Mesothelial cell of epicardium (in vitro differentiated cells): ENCODE data around the gene ARHGAP27. TPM values are rescaled to one million over a fixed set of nuclear protein-coding genes. Genes with fewer than 3 reads are reported as not detected.
"Not testable (repeated sequence)": the region's sequence is repeated elsewhere in the genome, so short reads cannot be mapped to it uniquely, and the experiment has no call there.

Experiments
- DNase-seq, 2 experiments: peaks; one replicate each; pipeline ENCODE4 v3.0.0; 2021; ENCODE audit warnings: low spot score in 2 of 2; ENCODE audit not compliant: unreplicated experiment in 2 of 2
- H3K27ac Mint-ChIP-seq: 2 replicates; pipeline ENCODE4 v1.8.0; 2021; ENCODE audit warnings: mixed read lengths
- H3K27me3 Mint-ChIP-seq: 2 replicates; pipeline ENCODE4 v1.8.0; 2021; ENCODE audit warnings: low read depth, mixed read lengths
- H3K36me3 Mint-ChIP-seq: 2 replicates; pipeline ENCODE4 v1.8.0; 2021; ENCODE audit warnings: mixed read lengths
- H3K4me1 Mint-ChIP-seq: 2 replicates; pipeline ENCODE4 v1.8.0; 2021; ENCODE audit warnings: mixed read lengths
- H3K4me3 Mint-ChIP-seq: 2 replicates; pipeline ENCODE4 v1.8.0; 2021; ENCODE audit warnings: mild to moderate bottlenecking, moderate library complexity, mixed read lengths
- H3K9me3 Mint-ChIP-seq: 2 replicates; pipeline ENCODE4 v1.8.0; 2021; ENCODE audit warnings: mixed read lengths
- total RNA-seq: library from RNA; stranded (reverse); gene quantifications from 3 replicates; pipeline ENCODE4 v1.2.1, GENCODE V29; 2021
- TF ChIP-seq, protein P1 (sequence below): fragments of 200-600 bp; sonication (generic); IDR thresholded peaks from one replicate; pipeline ENCODE4 v1.5.0; 2021; ENCODE audit warnings: antibody characterized with exemption; ENCODE audit not compliant: unreplicated experiment

ARHGAP27 gene
- total RNA-seq, 1 donor from 2014 or later = 16.8 TPM

DNA sequence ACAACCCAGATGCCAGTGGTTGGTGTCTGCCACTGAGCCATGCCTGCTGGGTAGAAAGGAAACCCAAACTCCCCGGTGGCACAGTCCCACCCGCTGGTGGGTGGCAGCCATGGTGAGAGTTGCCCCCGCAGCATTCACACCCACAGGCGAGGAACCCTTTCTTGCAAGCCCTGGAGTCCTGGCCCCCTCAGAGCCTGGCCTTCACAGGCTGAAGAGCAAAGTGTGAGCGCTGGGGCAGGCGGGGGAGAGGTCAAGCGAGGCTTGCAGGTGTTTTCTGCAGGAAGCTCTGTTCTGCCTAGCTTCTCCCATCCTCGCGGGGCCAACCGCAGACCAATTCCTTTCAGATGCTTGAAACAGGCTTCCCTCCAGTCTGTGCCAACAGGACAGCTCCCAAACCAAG, 19.0 kb upstream of the ARHGAP27 start:
- not testable (repeated sequence) for DNase-seq, H3K9me3 Mint-ChIP-seq, H3K4me3 Mint-ChIP-seq, H3K36me3 Mint-ChIP-seq, H3K27me3 Mint-ChIP-seq, H3K4me1 Mint-ChIP-seq, H3K27ac Mint-ChIP-seq

DNA sequence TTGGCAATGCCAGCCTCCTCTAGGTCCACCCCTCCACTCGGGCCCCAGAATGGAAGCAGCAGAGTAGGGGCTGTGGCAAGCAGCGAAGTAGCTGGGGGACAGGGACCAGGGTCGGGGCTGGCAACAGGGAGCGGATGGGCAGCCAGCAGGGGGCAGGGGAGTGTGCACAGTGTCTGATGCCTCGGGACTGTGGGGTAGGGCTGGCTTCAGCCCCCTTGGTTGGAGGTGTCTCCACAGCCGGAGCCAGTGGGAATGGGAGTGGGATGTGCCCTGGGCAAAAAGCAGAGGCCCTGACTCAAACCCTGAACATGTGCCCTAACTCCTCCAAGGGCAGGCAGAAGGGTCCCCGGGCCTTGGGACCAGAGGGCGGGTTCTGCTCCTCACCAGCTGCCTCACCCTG, 18.5 kb upstream of the ARHGAP27 start:
- no peaks in the 10 kb centered on the region for H3K9me3 Mint-ChIP-seq
- no peak for DNase-seq
- TF ChIP-seq, protein P1, sequence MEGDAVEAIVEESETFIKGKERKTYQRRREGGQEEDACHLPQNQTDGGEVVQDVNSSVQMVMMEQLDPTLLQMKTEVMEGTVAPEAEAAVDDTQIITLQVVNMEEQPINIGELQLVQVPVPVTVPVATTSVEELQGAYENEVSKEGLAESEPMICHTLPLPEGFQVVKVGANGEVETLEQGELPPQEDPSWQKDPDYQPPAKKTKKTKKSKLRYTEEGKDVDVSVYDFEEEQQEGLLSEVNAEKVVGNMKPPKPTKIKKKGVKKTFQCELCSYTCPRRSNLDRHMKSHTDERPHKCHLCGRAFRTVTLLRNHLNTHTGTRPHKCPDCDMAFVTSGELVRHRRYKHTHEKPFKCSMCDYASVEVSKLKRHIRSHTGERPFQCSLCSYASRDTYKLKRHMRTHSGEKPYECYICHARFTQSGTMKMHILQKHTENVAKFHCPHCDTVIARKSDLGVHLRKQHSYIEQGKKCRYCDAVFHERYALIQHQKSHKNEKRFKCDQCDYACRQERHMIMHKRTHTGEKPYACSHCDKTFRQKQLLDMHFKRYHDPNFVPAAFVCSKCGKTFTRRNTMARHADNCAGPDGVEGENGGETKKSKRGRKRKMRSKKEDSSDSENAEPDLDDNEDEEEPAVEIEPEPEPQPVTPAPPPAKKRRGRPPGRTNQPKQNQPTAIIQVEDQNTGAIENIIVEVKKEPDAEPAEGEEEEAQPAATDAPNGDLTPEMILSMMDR = no peak
- no peaks in the 10 kb centered on the region for H3K27me3 Mint-ChIP-seq
- H3K27ac Mint-ChIP-seq = no peak overlapping the region
- H3K4me3 Mint-ChIP-seq = no peak overlapping the region
- H3K4me1 Mint-ChIP-seq = no peaks in the 10 kb centered on the region
- no peaks in the 10 kb centered on the region for H3K36me3 Mint-ChIP-seq

DNA sequence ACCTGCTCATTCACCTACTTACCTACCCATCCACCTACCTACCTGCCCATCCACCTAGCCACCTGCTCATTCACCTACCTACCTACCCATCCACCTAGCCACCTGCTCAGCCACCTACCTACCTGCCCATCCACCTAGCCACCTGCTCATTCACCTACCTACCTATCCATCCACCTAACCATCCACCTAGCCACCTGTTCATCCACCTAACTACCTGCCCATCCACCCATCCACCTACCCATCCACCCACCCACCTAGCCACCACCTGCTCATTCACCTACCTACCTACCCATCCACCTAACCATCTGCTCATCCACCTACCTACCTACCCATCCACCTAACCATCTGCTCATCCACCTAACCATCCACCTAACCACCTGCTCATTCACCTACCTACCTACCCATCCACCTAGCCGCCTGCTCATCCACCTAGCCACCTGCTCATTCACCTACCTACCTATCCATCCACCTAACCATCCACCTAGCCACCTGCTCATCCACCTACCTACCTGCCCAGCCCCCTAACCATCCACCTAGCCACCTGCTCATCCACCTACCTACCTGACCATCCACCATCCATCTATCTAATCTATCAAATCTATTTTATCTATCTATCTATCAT, 17.1 kb upstream of the ARHGAP27 start:
- H3K4me1 Mint-ChIP-seq, DNase-seq, H3K27ac Mint-ChIP-seq, H3K27me3 Mint-ChIP-seq, H3K9me3 Mint-ChIP-seq, H3K36me3 Mint-ChIP-seq, H3K4me3 Mint-ChIP-seq: not testable (repeated sequence)

DNA sequence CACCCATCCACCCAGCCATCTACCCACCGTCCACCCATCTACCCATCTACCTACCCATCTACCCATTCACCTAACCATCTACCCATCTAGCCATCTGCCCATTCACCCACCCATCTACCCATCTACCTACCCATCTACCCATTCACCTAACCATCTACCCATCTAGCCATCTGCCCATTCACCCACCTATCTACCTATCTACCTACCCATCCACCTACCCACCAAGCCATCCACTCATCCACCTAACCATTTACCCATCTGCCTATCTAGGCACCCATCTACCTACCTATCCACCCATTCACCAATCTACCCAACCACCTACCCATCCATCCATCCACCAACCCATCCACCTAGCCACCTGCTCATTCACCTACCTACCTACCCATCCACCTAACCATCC, 16.6 kb upstream of the ARHGAP27 start:
- H3K4me1 Mint-ChIP-seq, H3K27ac Mint-ChIP-seq, H3K27me3 Mint-ChIP-seq, DNase-seq, H3K36me3 Mint-ChIP-seq, H3K4me3 Mint-ChIP-seq, H3K9me3 Mint-ChIP-seq: not testable (repeated sequence)

DNA sequence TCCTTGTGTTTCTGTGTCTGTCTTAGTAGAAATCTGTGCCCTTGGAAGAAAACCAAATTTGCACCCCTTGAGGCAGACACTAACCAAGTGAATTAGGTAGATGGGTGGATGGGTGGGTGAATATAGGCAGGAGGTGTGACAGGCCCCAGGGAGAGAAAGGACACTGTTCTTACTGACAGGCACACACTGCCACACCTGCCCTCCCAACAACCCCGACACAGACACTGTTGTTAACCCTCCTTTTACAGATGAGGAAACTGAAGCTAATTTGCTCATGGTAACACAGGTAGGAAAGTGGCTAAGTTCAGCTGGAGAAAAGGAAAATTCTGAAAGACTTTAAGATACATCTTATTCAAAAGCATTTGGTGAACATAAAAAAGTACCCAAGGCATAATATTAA, 15.8 kb upstream of the ARHGAP27 start:
- not testable (repeated sequence) for H3K27ac Mint-ChIP-seq, H3K27me3 Mint-ChIP-seq

DNA sequence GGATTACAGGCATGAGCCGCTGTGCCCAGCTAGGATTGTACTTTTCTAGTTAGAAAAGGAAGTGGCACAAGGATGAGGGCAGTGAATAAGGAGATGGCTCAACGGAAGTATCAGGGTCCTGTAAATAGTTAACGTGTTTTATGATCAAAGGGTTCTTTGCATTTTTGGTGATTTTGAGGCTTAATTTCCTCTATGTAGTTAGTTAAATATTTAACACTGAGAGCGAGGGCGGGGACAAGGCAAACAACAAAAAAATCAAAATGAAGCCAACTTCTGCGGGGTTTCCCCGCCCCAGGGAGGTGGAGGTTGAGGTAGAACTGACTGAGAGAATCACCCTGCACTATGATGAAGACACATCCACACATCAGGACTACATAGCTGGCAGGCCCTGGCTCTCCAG, 15.4 kb upstream of the ARHGAP27 start:
- DNase-seq, H3K27ac Mint-ChIP-seq, H3K9me3 Mint-ChIP-seq, H3K4me3 Mint-ChIP-seq, H3K4me1 Mint-ChIP-seq, H3K36me3 Mint-ChIP-seq, H3K27me3 Mint-ChIP-seq: not testable (repeated sequence)

More for the DNA sequence above, 15.8 kb upstream of the ARHGAP27 start:
- DNase-seq, H3K9me3 Mint-ChIP-seq, H3K4me1 Mint-ChIP-seq, H3K4me3 Mint-ChIP-seq, H3K36me3 Mint-ChIP-seq: not testable (repeated sequence)

DNA sequence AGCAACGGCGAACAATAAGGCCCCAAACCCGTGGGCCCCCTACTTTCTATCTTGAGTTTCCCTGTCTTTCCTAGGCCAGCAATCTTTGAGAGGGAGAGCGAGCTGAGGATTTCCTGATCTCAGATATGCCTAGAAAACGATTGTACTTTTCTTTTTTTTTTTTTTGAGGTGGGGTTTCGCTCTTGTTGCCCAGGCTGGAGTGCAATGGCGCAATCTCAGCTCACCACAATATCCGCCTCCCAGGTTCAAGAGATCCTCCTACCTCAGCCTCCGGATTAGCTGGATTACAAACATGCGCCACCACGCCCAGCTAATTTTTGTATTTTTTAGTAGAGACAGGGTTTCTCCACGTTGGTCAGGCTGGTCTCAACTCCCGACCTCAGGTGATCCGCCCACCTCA, 15.0 kb upstream of the ARHGAP27 start:
- H3K4me1 Mint-ChIP-seq, H3K4me3 Mint-ChIP-seq, H3K9me3 Mint-ChIP-seq, H3K36me3 Mint-ChIP-seq, DNase-seq, H3K27ac Mint-ChIP-seq, H3K27me3 Mint-ChIP-seq: not testable (repeated sequence)

DNA sequence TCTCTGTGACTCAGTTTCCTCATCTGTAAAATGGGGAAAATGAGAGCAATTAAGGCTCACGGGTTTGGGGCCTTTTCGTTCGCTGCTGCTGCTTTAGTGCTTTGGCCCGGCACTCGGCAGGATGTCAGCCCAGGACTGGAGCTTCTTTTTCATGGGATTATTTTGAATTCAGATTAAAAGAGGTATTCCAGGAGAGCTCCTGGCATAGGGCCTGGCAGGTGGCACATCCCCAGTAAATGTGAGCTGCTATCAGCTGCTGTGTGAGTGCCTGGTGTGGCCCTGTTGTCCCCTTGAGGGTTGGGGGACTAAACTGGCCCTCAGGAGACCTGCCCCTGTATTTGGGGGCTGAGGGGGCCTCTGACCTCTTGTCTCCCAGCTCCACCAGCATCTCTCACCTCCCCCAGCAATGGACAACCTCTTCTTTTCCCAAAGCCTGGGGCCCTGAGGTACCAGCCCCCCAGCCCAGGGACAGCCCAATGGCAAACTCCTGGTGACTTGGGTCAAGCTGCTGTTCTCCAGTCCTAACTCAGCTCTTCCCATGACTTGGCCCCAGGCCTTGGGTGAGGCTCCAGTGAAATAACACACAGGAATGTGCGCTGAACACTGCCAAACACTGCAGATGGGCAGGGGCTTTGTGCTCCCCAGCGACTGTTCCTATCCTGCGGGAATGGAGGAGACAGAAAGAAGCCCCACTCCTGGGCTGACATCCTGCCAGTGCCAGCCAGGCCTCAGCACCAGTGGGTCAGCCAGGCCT, 14.4 kb upstream of the ARHGAP27 start:
- H3K36me3 Mint-ChIP-seq, H3K27me3 Mint-ChIP-seq, H3K27ac Mint-ChIP-seq, H3K9me3 Mint-ChIP-seq, H3K4me3 Mint-ChIP-seq, H3K4me1 Mint-ChIP-seq, DNase-seq: not testable (repeated sequence)

DNA sequence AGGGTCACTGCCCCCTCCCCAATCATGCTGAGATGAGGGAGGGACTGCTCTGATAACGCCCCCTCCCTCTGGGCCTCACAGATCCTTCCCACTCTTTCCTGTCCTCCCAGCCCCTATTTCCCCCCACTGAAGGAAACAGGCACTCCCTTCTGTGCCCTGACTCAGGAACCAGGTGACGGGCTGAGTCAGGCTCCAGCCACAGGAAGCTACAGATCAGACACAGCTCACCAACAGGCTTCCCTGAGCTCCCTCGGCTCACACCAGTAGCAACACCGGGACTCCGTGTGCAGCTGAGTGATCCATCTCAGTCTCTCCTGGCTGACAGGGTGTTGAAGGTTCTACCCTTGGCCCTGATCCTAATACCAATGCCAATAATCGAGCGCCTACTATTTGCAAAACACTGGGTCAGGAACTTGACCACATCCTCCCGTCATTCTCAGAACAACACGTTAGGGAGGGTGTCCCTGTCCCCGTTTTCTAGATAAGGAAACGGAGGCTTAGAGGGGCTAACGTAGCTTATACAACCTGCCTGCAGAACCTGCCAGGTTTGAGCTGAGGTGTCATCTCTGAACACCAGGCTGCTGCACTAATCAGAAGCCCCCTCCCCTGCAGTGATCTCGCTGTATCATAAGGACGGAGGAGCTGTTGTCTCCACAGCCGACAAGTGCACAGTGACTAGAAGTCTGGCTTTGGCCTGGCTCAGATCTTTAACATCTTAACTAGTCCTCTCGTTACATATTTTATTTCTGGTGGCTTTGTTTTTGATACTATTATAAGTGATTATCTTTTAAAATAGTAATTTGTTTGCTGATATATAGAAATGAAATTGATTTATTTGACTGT, 13.5 kb upstream of the ARHGAP27 start:
- H3K4me1 Mint-ChIP-seq, H3K27me3 Mint-ChIP-seq, DNase-seq, H3K27ac Mint-ChIP-seq, H3K9me3 Mint-ChIP-seq, H3K36me3 Mint-ChIP-seq, H3K4me3 Mint-ChIP-seq: not testable (repeated sequence)

DNA sequence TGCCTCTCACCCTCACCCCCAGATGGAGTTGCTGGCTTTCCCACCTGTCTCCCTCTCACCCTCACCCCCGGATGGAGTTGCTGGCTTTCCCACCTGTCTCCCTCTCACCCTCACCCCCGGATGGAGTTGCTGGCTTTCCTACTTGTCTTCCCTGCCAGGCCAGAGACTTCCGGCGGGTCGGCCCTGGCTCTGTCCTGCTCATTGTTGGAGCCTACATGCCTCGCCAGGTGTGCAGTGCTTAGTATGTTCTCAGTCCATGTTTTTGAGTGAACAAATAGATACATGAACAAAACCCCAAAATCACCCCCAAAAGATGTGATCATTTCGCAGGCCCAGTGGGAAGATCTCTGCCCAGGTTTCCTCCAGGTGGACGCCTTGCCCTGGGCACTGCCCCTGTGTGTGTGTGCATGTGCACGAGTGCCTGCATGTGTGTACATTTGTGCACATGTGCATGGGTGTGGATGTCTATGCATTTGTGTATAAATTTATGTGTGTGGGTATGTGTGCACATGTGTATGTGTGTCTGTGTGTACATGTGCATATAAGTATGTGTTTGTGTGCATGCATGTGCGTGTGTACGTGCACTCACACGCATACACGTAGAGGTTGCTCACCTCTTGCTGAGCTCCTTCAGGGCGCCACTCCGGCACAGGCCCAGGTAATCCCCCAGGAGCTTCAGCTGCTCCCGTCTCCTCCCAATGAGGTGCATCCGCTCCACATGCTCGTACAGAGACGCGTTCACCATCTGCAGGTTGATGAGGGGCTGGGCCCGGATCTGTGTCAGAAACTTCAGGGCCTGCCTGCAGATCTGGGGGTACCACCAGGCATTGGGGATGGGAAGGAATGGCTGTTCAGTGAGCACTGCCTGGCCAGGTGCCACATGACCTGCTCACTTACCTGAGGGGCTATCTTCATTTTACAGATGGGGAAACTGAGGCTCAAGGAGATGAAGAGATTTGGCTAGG, 12.5 kb upstream of the ARHGAP27 start:
- H3K27ac Mint-ChIP-seq, H3K4me3 Mint-ChIP-seq, H3K9me3 Mint-ChIP-seq, H3K36me3 Mint-ChIP-seq, H3K27me3 Mint-ChIP-seq, DNase-seq, H3K4me1 Mint-ChIP-seq: not testable (repeated sequence)

DNA sequence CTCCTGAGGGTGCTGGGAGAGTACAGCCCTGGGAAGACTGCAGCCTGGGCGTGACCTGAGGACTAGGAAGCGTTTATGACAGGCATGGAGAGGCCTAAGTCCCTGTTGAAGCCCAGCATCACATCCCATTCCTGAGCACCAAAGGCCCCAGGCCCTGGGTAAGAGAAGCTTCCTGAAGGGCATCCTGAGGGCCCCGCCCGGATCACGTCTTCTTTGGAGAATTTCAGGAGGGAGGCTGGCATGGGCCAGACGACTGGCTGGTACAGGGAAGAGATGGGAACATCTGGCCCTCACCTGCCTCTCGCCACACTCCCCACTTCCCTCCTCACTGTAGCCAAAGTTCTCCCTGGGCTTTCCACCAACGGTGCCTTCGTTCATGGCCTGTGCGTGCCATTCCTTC, 11.6 kb upstream of the ARHGAP27 start:
- not testable (repeated sequence) for H3K27ac Mint-ChIP-seq, H3K4me1 Mint-ChIP-seq, H3K4me3 Mint-ChIP-seq, H3K36me3 Mint-ChIP-seq, H3K9me3 Mint-ChIP-seq, DNase-seq, H3K27me3 Mint-ChIP-seq
